Activated T-cell treated with anti-CD3 and anti-CD28 coated beads, Interleukin-2, amount 50 U/mL, for 4 hours (primary cell): ENCODE results near the gene PIGO. TPM values are rescaled to one million over a fixed set of nuclear protein-coding genes. Genes with fewer than 3 reads are reported as not detected.

ENCODE experiments used
- ATAC-seq, 2 donors: fragments of 200-7000 bp; cut with Tn5 transposase; one replicate each; pipeline ENCODE4 v1.10.0; 2021
- DNase-seq: peaks from one replicate; pipeline ENCODE4 v3.0.0-alpha.2; 2020
- H3K27me3 Mint-ChIP-seq: one replicate; pipeline ENCODE4 v1.8.0; 2021; ENCODE audit warnings: low read depth, mixed read lengths
- H3K36me3 Mint-ChIP-seq: one replicate; pipeline ENCODE4 v1.8.0; 2022; ENCODE audit warnings: mixed read lengths; ENCODE audit not compliant: insufficient read depth
- H3K4me1 Mint-ChIP-seq: one replicate; pipeline ENCODE4 v1.8.0; 2021; ENCODE audit warnings: low read depth, mixed read lengths
- H3K4me3 Mint-ChIP-seq: one replicate; pipeline ENCODE4 v1.8.0; 2021; ENCODE audit warnings: mild to moderate bottlenecking, moderate library complexity, mixed read lengths
- H3K9me3 Mint-ChIP-seq: one replicate; pipeline ENCODE4 v1.8.0; 2021; ENCODE audit warnings: mixed read lengths
- total RNA-seq, 3 donors: library from RNA; stranded (reverse); gene quantifications; one replicate each; pipeline ENCODE4 v1.2.1, GENCODE V29; 2021

Gene PIGO
- total RNA-seq: 10 to 100 TPM; 29.0 to 29.7 (median 29.1) TPM

GRCh38 chr9:35096035-35096849, at the start of gene PIGO:
Gene PIGO, minus strand, starts transcription at chr9:35096591. Its CDS starts 1,026 bp downstream, at chr9:35095565.
- Mint-ChIP-seq H3K36me3 (peaks cover 21% of the 10 kb centered on the region), H3K4me3 (peak within 1 kb of the TSS; percentile 86), H3K9me3 (no peaks in the 10 kb centered on the region), H3K27me3 (no peaks in the 10 kb centered on the region), H3K4me1 (peaks cover 32% of the 10 kb centered on the region)
- ATAC-seq (peak; percentile 93 to 94), DNase-seq (peak; percentile 87)

GRCh38 chr9:35142037-35142436, 45.6 kb upstream of the PIGO start:
- no peak for ATAC-seq
- H3K27me3 Mint-ChIP-seq: peaks cover 2% of the 10 kb centered on the region

GRCh38 chr9:35140093-35140492, 43.7 kb upstream of the PIGO start:
- Mint-ChIP-seq H3K27me3 (peaks cover 2% of the 10 kb centered on the region), H3K9me3 (peaks cover 8% of the 10 kb centered on the region), H3K4me3 (no peak overlapping the region), H3K4me1 (no peaks in the 10 kb centered on the region), H3K36me3 (no peaks in the 10 kb centered on the region)
- no peak for DNase-seq
- no peak for ATAC-seq

More at GRCh38 chr9:35142037-35142436, 45.6 kb upstream of the PIGO start:
- Mint-ChIP-seq H3K4me1 (no peaks in the 10 kb centered on the region), H3K4me3 (no peak overlapping the region), H3K36me3 (no peaks in the 10 kb centered on the region), H3K9me3 (peaks cover 10% of the 10 kb centered on the region)
- no peak for DNase-seq

- DNase-seq (no peak), ATAC-seq (no peak)
- peaks cover 7% of the 10 kb centered on the region for H3K9me3 Mint-ChIP-seq
- H3K4me3 Mint-ChIP-seq: no peak overlapping the region
- no peaks in the 10 kb centered on the region for H3K27me3 Mint-ChIP-seq
- H3K4me1 Mint-ChIP-seq: no peaks in the 10 kb centered on the region
- no peaks in the 10 kb centered on the region for H3K36me3 Mint-ChIP-seq
Observed at GRCh38 chr9:35136866-35137265, 40.5 kb upstream of the PIGO start.

GRCh38 chr9:35135988-35136387, 39.6 kb upstream of the PIGO start:
- H3K4me1 Mint-ChIP-seq: no peaks in the 10 kb centered on the region
- peaks cover 7% of the 10 kb centered on the region for H3K9me3 Mint-ChIP-seq
- H3K27me3 Mint-ChIP-seq: no peaks in the 10 kb centered on the region
- ATAC-seq (no peak), DNase-seq (no peak)
- H3K36me3 Mint-ChIP-seq: no peaks in the 10 kb centered on the region
- H3K4me3 Mint-ChIP-seq: no peak overlapping the region

- Mint-ChIP-seq H3K4me1 (no peaks in the 10 kb centered on the region), H3K27me3 (no peaks in the 10 kb centered on the region), H3K36me3 (no peaks in the 10 kb centered on the region), H3K4me3 (no peak overlapping the region), H3K9me3 (peaks cover 7% of the 10 kb centered on the region)
- DNase-seq (no peak), ATAC-seq (no peak)
Observed at GRCh38 chr9:35134920-35135319, 38.5 kb upstream of the PIGO start.

GRCh38 chr9:35116898-35117551, 20.6 kb upstream of the PIGO start:
- Mint-ChIP-seq H3K27me3 (peaks cover 2% of the 10 kb centered on the region), H3K4me3 (peak overlapping the region; percentile 83), H3K36me3 (no peaks in the 10 kb centered on the region), H3K4me1 (peaks cover 43% of the 10 kb centered on the region), H3K9me3 (no peaks in the 10 kb centered on the region)
- ATAC-seq: peak; percentile 75
- peak; percentile 82 for DNase-seq

GRCh38 chr9:35116539-35116897, 20.1 kb upstream of the PIGO start:
- Mint-ChIP-seq H3K36me3 (no peaks in the 10 kb centered on the region), H3K9me3 (no peaks in the 10 kb centered on the region), H3K4me3 (peak overlapping the region; percentile 83), H3K27me3 (peaks cover 2% of the 10 kb centered on the region), H3K4me1 (peaks cover 48% of the 10 kb centered on the region)
- DNase-seq: no peak
- ATAC-seq: no peak

GRCh38 chr9:35115680-35116538, 19.5 kb upstream of the PIGO start, which contains the start of gene ATOSB:
Gene ATOSB, minus strand, starts transcription at chr9:35115862. Its CDS starts 7,588 bp downstream, at chr9:35108274.
- DNase-seq (peak; percentile 85), ATAC-seq (peak; percentile 75)
- Mint-ChIP-seq H3K9me3 (no peaks in the 10 kb centered on the region), H3K4me1 (peaks cover 49% of the 10 kb centered on the region), H3K36me3 (no peaks in the 10 kb centered on the region), H3K4me3 (peak within 1 kb of the TSS; percentile 83), H3K27me3 (peaks cover 1% of the 10 kb centered on the region)

GRCh38 chr9:35114840-35115628, 18.6 kb upstream of the PIGO start:
- H3K4me3 Mint-ChIP-seq: peak overlapping the region; percentile 83
- DNase-seq (no peak), ATAC-seq (no peak)
- no peaks in the 10 kb centered on the region for H3K27me3 Mint-ChIP-seq
- H3K36me3 Mint-ChIP-seq: no peaks in the 10 kb centered on the region
- no peaks in the 10 kb centered on the region for H3K9me3 Mint-ChIP-seq
- peaks cover 56% of the 10 kb centered on the region for H3K4me1 Mint-ChIP-seq

GRCh38 chr9:35114113-35114839, 17.9 kb upstream of the PIGO start:
- Mint-ChIP-seq H3K4me1 (peaks cover 60% of the 10 kb centered on the region), H3K36me3 (no peaks in the 10 kb centered on the region), H3K27me3 (no peaks in the 10 kb centered on the region), H3K4me3 (peak overlapping the region; percentile 83), H3K9me3 (no peaks in the 10 kb centered on the region)
- ATAC-seq: no peak
- peak; percentile 59 for DNase-seq

GRCh38 chr9:35112257-35113020, 16.0 kb upstream of the PIGO start:
- no peaks in the 10 kb centered on the region for H3K27me3 Mint-ChIP-seq
- DNase-seq (no peak), ATAC-seq (no peak)
- peaks cover 60% of the 10 kb centered on the region for H3K4me1 Mint-ChIP-seq
- no peaks in the 10 kb centered on the region for H3K9me3 Mint-ChIP-seq
- H3K4me3 Mint-ChIP-seq: peak overlapping the region; percentile 75
- H3K36me3 Mint-ChIP-seq: no peaks in the 10 kb centered on the region
